GM10266 (cell line): ENCODE measurements around the gene SLC39A2.
A peak's percentile ranks its signal among the peaks of the same experiment; 100 is the strongest.

Experiments used
- DNase-seq: peaks from one replicate; pipeline ENCODE4 v3.0.0; 2012; ENCODE audit errors: extremely low spot score
- TF ChIP-seq, protein P1 (sequence below): IDR thresholded peaks from 2 replicates; pipeline ENCODE4 v1.5.1; 2012; ENCODE audit warnings: mild to moderate bottlenecking, low read depth; ENCODE audit not compliant: control insufficient read depth, insufficient read depth; ENCODE audit errors: missing control alignments

SLC39A2 gene

DNA sequence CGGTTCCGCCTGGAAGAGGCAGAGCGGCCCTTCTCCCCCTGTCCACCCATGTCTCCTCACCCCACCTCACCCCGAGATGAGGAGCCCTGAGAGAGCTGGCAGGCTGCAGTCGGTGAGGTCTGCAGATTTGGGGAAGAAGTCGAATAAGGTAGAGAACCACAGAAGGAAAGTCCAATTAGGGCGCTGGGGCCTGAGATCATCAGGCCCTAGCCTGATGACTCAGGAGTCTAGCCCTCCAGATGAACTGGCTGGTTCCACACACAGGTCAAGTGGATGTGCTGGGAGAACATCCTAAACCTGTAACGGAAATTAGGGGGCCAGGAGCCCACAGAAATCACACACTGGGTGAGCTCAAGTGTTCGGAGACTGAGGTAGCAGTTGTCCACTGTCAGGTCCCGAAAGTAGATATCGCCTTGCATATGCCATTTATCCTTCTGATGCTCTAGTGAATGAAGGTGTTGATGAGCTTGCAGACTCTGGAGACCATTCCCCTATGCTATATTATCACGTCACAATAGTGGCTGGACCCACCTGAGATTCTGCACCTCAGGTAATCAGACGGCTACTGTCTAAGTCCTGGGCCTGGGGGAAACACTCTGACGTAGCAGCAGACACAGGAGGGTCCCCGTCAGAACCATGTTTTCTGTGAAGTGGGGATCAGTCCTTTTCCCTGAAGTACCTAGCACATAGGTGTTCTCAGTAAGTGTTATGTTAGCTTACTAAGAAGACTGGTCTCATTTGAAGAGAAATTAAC is 10.2 kb upstream of the SLC39A2 start:
- TF ChIP-seq, protein P1, sequence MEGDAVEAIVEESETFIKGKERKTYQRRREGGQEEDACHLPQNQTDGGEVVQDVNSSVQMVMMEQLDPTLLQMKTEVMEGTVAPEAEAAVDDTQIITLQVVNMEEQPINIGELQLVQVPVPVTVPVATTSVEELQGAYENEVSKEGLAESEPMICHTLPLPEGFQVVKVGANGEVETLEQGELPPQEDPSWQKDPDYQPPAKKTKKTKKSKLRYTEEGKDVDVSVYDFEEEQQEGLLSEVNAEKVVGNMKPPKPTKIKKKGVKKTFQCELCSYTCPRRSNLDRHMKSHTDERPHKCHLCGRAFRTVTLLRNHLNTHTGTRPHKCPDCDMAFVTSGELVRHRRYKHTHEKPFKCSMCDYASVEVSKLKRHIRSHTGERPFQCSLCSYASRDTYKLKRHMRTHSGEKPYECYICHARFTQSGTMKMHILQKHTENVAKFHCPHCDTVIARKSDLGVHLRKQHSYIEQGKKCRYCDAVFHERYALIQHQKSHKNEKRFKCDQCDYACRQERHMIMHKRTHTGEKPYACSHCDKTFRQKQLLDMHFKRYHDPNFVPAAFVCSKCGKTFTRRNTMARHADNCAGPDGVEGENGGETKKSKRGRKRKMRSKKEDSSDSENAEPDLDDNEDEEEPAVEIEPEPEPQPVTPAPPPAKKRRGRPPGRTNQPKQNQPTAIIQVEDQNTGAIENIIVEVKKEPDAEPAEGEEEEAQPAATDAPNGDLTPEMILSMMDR: no peak
- DNase-seq: no peak

DNA sequence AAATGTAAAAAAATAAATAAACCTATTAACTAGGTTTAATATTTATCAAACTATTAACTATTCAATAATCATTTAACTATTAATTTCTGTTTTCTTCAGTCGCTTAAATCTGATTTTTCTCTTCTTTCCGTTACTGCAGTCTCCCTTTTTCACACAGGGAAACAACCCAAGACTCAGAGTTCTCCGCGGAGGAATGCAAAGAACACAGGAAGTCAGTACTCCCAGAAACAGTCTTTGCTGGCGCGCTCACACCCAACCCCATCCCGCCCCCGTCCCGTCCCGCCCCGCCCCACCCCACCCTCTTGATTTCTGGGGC is 9.7 kb upstream of the SLC39A2 start:
- DNase-seq: no peak
- TF ChIP-seq, protein P1: no peak

DNA sequence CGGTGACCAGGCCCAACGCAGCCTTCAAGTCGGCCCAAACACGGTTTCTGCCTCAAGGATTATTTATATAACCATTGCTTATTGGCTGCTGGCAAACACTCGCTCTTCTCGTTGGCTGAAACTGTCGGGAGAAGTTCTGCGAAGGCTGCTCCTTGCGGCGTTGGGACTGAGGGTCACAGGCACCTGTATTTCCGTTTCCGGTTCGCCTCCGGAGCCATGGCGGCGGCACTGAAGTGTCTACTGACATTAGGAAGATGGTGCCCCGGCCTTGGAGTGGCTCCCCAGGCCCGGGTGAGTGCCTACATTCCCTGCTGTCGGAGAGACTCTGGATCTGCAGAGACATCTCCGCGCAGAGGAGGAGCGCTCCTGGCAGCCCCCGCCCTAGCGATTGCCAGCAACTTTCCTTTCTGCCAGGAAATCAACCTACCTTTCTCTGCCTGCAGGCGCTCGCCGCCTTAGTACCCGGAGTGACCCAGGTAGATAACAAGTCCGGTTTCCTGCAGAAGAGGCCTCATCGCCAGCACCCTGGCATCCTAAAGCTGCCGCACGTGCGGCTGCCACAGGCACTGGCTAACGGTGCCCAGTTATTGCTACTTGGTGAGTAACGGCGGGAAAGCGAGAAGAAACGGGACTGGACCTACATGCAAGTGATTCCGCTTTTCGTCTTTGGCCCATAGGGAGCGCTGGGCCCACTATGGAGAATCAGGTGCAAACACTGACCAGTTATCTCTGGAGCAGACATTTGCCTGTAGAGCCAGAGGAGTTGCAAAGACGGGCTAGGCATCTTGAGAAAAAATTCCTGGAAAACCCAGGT is 9.1 kb upstream of the SLC39A2 start, which contains the start of gene METTL17:
METTL17 (plus strand) TSS at position 194 of the 814 bp plus-strand sequence; CDS start at position 217, 23 bp downstream.
- TF ChIP-seq, protein P1: peak; percentile 38

DNA sequence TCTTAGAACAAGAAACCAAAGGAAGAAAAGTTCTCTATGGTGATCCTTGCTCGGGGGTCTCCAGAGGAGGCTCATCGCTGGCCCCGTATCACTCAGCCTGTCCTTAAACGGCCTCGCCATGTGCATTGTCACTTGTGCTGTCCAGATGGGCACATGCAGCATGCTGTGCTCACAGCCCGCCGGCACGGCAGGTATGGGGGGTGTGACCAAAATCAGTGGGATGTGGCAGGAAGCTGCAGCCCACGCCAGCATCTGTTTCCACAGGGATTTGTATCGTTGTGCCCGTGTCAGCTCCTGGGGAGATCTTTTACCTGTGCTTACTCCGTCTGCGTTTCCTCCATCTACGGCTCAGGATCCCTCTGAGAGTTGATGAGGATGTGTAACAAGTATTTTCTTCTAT is 2.6 kb upstream of the SLC39A2 start:
- DNase-seq: no peak
- TF ChIP-seq, protein P1: no peak

More for the DNA sequence above, 9.1 kb upstream of the SLC39A2 start, which contains the start of gene METTL17:
- peak; percentile 85 for DNase-seq

DNA sequence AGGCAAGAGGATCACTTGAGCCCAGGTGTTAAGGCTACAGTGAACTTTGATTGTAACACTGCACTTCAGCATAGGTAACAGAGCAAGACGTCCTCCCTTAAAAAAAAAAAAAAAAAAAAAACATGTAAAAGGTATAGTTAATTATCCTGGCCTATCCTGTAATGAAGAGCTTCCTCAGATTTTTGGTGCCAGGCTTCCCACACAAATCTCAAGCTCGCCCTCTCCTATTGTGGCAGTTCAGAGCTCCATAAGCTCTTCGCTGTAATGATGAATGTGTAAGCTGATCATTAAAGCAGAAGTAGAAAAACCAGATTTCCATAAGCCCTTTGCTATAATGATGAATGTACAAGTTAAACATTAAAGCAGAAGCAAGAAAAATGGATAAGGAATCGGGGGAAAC is 2.0 kb upstream of the SLC39A2 start:
- no peak for DNase-seq
- TF ChIP-seq, protein P1: no peak

DNA sequence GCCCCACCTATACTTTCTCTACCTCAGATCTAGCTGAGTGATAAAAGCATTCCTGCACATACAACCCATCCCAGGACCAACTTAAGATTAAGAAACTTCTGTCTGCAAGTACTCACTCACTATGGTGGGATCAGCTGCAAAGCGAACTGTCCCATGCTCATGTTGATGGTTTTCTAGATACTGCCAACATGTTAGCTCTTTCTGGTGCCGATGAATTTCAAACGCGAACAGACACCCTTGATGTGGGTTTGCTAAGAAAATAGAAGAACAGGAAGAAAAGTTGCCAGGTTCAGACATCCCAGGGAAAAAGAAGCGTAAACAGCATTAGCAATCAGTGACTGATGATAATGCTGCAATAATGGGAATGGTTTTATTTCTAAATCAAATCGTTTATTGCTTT is 1.5 kb upstream of the SLC39A2 start:
- no peak for DNase-seq
- TF ChIP-seq, protein P1: no peak

DNA sequence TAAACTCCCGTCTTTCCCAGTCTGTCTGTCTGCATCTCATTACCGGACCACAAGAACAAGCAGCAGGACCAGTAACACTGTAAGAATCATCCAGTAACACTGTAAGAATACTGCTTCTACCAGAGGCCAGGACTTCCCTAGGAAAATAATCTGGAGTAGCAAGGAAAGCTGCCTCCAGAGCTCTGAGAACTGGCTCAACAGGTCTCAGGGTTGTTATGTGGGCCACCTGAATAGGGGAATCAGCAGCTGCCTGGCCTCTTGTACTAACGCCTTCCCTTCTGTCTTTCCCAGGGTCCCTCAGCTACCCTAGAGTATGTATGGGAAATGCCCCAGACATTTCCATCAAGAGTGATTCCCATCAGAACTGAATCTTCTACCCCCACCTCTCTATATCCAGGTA is 954 bp upstream of the SLC39A2 start:
- TF ChIP-seq, protein P1: no peak
- DNase-seq: no peak
